GM12892 (cell line): ENCODE data around the gene RBCK1.

Experiments used
- POLR2A ChIP-seq: IDR thresholded peaks from 2 replicates; pipeline ENCODE4 v1.6.1; 2011; ENCODE audit warnings: low read depth, low read length, control low read depth
- POLR2AphosphoS5 ChIP-seq: IDR thresholded peaks from 2 replicates; pipeline ENCODE4 v1.6.1; 2011; ENCODE audit warnings: low read depth, low read length, control low read depth
- TAF1 ChIP-seq: IDR thresholded peaks from 2 replicates; pipeline ENCODE4 v1.6.1; 2011; ENCODE audit warnings: low read depth, mild to moderate bottlenecking, control low read depth, low read length, borderline replicate concordance

GRCh38 chr20:378961-379336, 29.1 kb upstream of the RBCK1 start:
- TF ChIP-seq POLR2AphosphoS5 (no peak), POLR2A (no peak), TAF1 (no peak)
